SK-N-DZ (cell line): ENCODE results near the gene GLT1D1.
"Not testable (repeated sequence)": the region's sequence is repeated elsewhere in the genome, so short reads cannot be mapped to it uniquely, and the experiment has no call there.

Experiments
- DNase-seq: peaks from one replicate; pipeline ENCODE4 v3.0.0-alpha.2; 2015; ENCODE audit warnings: low spot score

GLT1D1 gene

DNA sequence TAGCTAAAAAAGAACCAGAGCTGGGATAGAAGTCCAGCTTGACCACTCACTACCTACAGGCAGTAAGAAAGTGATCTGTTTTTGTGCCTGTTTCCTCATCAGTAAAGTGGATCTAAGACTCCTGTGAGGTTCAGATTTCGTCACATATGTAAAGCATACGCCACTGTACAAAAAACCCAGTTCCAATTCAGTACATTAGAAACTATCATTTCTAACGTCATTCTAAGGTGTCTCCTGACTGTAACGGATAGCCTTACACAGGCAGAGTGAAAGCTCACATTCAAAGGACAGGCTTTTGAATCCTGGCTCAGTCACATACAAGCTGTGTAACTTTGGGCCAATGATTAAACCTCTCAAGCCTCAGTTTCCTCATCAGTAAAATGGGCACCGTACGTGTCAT is 33.0 kb upstream of the GLT1D1 start:
- DNase-seq = no peak

DNA sequence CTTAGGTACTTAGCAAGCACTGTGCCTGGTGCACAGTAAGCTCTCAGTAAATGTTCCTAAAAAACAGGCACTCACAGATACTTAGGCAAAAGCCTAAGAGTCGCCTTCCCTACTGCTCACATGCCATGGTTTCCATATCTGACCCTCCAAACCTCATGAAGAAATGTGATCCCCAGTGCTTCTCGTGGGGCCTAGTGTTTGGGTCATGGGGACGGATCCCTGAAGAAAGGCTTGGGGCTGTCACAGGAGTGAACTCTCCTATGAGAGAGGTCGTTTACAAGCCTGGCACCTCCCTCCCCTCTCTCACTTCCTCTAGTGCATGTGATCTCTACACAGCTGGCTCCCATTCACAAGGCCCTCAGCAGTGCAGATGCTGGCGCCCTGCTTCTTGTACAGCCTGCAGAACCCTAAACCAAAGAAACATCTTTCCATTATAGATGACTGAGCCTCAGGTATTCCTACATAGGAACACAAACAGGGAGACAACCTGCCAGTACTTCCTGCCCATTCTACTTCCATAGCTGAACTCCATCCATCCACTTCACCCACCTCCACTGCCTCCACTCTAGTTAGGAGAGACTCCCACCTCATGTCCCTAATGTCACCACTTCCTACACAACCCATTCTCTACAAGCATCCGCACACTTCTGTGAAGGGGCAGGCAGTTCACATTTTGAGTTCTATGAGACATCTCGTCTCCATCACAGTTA is 32.4 kb upstream of the GLT1D1 start:
- no peak for DNase-seq

DNA sequence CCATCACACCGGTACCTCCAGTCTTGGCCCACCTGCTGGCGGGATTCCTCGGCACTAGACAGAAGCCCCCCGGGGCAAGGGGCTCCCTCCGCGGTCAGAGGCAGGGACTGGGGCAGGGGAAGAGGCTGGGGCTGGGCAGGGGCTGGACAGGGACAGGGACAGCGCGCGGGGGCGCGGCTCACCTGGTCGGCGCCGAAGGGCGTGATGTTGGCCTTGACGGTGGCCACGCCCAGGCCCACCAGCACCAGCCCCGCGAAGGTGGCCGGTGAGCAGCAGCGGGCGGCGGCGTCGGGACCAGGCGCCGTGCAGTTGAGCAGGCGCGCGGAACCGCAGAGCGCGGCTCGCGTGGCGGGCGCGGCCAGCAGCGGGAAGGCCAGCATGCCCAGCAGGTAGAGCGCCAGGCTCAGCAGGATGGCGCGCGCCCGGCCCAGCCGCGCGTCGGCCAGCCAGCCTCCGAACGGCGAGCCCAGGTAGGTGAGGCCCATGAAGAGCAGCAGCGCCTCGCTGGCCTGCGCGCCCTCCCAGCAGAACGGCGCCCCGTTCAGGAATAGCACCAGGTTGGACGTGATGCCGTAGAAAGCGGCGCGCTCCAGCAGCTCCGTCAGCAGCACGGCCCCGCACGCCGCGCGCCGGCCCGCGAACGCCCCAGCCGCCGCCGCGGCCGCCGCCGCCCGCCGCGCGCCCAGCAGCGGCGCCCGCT is 29.9 kb upstream of the GLT1D1 start:
- peak; percentile 20 for DNase-seq

DNA sequence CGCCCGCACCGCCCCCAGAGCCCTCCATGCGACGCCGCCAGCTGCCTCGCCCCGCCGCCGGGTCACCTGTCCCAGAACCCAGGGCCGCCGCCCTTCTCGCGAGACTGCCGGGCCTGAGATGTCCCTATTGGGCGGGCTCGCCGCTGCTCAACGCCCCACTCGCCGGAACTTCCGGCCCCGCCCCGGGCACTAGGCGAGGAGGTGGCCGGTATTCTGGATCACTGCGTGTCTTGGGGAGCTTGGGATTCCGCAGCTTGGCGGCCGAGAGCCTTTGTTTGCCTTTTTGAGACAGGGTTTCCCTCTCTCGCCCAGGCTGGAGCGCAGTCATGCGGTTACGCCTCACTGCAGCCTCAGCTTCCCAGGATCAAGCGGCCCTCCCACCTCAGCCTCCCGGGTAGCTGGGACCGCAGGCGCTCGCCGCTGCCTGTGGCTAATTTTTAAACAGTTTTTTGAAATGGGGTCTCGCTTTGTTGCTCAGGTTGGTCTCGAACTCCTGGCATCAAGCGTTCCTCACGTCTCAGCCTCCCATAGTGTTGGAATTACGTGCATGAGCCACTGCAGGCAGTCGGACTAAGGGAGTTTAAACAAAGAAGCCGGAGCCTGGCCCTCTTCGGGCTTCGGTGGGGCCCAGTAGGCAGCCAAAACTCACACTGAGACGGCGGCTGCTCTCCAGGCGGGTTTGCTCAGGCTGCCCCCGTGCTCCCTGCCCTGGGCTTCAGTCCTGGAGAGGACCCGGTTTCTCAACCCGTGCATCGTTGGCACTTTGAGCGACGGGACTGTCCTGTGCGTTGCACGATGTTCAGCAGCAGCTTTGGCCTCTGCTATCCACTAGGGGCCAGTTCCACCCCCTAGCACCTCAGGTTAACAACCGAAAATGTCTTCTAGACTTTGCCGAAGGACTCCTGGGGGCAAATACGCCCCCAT is 29.1 kb upstream of the GLT1D1 start, which contains the start of gene SLC15A4:
Gene SLC15A4 (minus strand): TSS at position 43 of the 924 bp plus-strand sequence. CDS start 15 bp downstream, at position 28.
- DNase-seq = peak; percentile 96

DNA sequence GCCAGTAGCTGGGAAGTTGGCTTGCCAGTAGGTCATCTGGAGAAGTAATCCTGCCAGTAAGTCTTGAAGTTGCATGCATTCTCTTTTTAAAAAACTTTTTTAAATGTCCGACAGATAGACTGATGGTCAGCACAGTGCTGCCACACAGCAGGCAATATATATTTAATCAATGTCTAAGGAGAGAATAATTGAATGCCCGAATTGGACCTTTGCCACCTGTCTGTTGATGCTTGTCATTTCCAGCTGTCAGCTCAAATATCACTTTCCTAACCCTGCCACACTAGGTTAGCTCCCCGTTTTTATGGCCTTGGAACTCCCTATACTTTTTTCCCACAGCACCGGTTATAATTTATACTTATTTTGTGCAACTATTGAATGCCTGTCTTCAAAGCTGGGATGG is 27.4 kb upstream of the GLT1D1 start:
- no peak for DNase-seq

DNA sequence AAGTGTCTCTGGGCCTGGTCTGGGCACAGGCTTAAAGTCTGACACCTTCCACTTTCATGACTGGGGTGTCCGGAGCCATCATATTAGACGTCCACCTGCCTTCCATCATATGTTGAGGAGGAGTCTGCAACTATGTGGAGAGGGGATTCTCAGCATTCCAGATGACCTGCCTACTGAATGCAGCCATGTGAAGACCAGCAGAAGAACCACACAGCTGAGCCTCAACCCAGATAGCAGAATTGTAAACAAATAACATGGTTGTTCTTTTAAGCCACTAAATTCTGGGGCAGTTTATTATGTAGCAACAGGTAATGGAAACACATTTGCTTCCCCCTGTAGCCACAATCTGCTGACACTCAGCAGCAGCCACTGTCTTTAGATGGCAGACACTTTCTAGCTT is 25.6 kb upstream of the GLT1D1 start:
- DNase-seq = no peak

DNA sequence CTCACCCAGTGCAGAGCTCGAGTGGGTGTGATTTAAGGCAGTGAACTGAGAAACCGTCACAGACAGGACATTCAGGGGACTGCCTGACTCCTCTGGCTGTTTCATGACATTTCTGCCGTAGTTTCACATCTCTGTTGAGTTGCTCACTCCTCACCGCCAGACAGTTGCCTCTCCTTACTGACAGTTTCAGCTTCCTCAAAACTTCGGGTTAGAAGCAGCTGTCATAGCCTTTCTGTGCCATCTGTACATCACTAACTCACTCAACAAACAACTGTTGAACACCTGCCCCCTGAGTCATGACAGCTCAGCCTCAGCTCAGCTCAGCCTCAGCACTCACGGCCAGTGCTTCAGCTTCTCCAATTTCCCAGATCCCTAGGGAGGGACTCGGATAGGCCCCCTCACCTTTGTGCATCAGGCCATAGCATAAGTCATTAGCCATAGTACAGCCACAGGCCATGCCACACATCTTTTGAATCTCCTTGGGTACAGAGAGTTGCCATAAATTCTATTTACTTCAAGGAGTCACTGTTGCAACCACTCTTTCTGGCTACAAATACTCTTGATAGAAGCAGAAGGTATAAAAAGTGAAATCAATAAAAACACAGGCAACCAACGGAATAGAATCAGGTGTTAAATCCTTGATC is 23.3 kb upstream of the GLT1D1 start:
- no peak for DNase-seq

DNA sequence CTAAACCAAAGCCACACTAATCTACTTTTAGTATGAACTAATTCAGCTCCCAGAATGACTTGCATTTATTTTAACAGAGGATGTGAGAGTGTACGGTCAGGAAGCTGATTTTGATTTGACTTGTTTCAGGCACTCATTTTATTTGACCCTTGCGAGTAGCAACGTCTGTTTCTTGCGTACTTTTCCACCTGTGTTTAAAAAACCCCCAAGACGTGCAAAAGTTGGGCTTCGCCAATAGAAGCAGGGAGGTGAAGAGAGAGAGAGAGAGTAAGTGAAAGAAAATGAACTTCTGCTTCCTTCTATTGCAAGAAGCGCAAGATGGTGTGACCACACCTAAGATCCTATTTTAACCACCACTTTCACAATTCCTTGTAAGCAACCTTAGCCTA is 22.8 kb upstream of the GLT1D1 start:
- no peak for DNase-seq

DNA sequence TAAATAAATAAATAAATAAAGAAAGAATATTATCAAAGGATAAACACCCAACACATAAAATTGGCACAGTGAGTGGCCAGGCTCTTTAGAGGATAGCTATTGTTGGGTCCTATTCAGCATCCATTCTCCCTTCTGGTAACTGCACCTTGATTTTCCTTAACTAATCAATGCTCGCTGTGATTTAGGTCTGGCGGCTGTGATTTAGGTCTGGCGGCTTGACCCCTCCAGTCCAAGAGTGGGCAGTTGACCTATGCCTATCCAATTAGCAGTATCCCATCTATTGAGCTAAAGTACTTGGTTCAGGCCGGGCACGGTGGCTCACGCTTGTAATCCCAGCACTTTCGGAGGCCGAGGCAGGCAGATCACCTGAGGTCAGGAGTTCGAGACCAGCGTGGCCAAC is 19.9 kb upstream of the GLT1D1 start:
- DNase-seq = no peak

DNA sequence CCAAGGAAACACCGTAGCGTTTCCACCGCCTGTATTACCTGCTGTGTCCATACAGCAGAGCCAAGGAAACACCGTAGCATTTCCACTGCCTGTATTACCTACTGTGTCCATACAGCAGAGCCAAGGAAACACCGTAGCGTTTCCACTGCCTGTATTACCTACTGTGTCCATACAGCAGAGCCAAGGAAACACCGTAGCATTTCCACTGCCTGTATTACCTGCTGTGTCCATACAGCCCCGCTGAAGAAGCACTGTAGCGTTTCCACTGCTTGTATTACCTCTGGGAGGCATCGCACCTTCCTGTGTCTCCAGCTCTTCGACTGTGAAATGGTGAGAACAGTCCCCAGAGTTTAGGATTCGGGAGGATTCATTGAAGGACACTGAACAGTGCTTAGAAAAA is 13.4 kb upstream of the GLT1D1 start:
- DNase-seq = not testable (repeated sequence)

DNA sequence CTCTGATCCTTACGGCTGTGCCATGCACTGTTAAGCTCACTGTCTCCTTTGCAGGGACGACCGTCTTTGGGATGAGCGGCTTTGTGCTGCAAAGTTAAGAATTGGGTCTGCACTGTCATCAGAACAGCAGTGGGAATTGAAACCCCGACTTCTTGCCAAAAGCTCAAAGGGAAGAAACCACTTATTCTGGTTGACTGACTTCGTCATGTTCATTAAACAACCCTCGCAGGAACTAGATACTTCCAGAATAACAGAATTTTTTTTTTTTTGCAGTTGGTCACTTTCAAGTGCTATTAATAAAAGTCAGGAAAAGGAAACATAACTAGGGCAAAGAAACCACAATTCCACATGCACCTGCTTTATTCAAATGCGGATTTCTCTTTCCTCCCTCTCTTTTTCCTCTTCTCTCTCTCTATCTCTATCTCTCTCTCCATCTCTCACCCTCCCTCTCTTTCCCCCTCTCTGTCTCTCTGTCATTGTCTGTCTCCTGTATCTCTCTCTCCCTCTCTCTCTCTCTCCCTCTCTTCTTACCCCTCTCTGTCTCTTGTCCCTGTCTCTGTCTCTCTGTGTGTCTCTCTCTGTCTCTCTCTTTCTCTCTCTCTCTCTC is 12.3 kb upstream of the GLT1D1 start:
- DNase-seq = no peak

DNA sequence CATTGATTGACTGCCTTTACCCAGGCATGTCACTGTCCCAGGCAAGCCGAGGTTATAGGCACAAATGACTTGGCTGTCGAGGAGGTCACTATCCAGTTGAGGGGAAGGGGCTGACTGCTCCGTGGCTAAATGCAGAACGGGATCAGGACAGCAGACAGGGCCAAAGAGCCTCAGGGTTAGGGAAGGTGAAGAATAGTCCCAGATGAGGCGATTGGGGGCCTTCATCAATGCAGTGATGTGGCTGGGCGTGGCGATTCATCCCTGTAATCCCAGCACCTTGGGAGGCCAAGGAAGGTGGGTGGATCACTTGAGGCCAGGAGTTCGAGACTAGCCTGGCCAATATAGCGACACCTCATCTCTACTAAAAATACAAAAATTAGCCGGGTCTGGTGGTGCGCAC is 10.7 kb upstream of the GLT1D1 start:
- DNase-seq = no peak

DNA sequence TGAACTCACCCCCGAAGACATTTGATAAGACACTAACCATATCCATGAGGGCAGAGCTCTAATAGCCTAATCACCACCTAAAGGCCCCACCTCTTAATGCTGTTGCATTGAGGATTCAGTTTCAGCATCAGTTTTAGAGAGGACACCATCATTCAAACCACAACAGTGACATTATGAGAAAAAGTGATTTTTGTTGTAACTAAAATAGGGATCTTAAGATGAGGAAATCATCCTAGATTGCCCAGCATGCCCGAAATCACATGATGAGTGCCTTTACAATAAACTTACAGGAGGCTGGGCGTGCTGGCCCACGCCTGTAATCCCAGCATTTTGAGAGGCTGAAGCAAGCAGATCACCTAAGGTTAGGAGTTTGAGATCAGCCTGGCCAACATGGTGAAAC is 9.7 kb upstream of the GLT1D1 start:
- DNase-seq = no peak

DNA sequence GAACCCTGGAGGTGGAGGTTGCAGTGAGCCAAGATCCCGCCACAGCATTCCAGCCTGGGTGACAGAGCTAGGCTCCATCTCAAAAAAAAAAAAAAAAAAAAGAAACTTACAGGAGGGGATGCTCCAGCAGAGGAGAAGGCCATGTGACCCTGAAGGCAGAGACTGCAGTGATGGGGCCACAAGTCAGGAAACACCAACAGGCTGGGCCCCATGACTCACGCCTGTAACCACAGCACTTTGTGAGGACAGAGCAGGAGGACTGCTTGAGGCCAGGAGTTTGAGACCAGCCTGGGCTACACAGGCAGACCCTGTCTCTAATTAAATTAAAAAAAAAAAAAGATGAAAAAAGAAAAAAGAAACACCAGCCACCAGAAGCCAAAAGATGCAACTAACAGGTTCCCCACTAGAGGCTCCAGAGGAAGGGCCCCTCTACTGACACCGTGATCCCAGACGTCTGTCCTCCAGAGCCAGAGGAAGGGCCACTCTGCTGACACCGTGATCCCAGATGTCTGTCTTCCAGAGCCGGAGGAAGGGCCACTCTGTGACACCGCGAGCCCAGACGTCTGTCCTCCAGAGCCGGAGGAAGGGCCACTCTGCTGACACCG is 9.1 kb upstream of the GLT1D1 start:
- DNase-seq = peak; percentile 73

DNA sequence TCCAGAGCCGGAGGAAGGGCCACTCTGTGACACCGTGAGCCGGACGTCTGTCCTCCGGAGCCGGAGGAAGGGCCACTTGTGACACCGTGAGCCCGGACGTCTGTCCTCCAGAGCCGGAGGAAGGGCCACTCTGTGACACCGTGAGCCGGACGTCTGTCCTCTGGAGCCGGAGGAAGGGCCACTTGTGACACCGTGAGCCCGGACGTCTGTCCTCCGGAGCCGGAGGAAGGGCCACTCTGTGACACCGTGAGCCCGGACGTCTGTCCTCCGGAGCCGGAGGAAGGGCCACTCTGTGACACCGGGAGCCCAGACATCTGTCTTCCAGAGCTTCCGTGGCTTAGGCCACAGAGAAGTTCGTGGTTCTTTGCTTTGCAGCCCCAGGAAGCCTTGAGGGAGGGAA is 6.6 kb upstream of the GLT1D1 start:
- DNase-seq = not testable (repeated sequence)

DNA sequence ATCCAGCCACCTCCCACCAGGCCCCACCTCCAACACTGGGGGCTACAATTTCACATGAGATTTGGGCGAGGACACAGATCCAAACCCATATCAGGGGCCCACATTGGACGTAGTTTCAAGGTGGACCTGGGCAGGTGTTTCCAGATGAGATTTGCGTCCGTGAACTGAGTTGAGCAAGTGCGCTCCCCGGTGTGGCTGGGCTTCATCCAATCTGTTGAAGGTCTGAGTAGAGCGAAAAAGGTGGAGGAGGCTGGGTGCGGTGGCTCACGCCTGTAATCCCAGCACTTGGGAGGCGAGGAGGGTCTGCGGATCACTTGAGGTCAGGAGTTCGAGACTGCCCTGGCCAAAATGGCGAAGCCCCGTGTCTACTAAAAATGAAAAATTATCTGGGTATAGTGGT is 4.9 kb upstream of the GLT1D1 start:
- no peak for DNase-seq

DNA sequence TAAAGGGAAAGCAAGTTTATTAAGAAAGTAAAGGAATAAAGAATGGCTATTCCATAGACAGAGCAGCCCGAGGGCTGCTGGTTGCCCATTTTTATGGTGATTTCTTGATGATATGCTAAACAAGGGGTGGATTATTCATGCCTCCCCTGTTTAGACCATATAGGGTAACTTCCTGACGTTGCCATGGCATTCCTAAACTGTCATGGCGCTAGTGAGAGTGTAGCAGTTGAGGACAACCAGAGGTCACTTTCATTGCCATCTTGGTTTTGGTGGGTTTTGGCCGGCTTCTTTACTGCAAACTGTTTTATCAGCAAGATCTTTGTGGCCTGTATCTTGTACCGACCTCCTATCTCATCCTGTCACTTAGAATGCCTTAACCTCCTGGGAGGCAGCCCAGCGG is 3.5 kb upstream of the GLT1D1 start:
- not testable (repeated sequence) for DNase-seq

DNA sequence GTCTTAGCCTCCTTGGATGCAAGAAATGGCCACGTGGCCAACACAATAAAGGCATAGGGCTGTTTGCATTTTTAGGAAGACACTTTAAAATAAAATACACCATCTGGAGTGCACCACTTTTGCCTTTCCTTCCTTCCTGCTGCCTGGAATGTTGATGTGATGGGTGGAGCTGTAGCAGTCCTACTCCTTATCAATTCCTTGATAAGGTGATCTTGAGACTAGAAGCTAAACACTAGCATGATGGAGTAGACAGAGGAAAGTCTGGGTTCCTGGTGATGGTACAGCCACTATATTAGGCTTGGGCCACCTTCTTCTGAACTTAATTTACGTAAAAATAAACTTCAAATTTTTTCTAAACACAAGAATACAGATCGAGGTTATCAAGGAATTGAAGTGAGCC is 2.9 kb upstream of the GLT1D1 start:
- DNase-seq = no peak

DNA sequence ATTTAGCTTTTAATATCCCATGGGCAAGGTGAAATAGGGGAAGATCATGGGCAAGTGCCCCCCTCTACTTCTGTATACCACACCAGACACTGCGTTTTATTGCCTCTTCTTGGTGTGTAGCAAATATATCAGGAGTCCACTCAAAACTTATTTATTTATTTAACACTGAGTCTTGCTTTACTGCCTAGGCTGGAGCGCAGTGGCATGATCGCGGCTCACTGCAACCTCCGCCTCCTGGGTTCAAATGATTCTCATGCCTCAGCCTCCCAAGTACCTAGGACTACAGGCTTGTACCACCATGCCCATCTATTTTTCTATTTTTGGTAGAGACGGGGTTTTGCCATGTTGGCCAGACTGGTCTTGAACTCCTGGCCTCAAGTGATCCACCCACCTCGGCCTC is 1.8 kb upstream of the GLT1D1 start:
- DNase-seq = not testable (repeated sequence)

DNA sequence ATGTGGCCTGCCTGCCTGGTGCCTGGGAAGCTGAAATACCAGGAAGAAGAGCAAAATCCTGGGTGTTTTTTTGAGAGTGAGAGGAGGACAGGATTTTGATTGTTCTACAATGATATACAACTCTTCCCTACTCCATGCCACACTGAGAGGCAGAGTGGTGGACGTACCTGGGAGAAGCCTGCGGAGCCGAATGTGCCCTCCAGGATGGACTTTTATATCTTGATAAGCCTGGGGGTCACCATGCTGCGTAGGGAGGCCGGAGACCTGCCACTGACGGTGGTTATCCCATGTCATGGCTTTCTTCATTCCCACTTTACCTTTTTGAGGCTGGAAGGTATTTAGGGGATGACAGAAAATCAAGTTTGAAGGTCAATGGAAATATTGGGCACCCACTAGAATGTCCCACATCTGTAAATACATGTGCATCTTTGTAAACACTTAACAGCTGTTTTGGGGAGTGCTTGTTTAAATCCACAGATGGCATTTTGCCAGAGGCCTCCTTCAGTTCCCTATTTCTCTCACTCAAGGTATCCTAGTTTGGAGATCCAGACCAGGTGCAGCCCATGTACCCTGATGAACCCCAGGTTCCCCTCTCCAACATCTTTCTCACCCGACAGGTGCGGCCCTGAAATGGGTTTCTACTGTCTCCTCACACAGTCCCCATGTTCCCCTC is 1.1 kb upstream of the GLT1D1 start:
- no peak for DNase-seq
